ENCODE measurements around the gene MYOC.
"Not testable (repeated sequence)": the region's sequence is repeated elsewhere in the genome, so short reads cannot be mapped to it uniquely, and the experiment has no call there.

The MYOC gene

GRCh38 chr1:171606402-171606941 lies 46.0 kb downstream of the MYOC start:
- TF ChIP-seq, protein P1, sequence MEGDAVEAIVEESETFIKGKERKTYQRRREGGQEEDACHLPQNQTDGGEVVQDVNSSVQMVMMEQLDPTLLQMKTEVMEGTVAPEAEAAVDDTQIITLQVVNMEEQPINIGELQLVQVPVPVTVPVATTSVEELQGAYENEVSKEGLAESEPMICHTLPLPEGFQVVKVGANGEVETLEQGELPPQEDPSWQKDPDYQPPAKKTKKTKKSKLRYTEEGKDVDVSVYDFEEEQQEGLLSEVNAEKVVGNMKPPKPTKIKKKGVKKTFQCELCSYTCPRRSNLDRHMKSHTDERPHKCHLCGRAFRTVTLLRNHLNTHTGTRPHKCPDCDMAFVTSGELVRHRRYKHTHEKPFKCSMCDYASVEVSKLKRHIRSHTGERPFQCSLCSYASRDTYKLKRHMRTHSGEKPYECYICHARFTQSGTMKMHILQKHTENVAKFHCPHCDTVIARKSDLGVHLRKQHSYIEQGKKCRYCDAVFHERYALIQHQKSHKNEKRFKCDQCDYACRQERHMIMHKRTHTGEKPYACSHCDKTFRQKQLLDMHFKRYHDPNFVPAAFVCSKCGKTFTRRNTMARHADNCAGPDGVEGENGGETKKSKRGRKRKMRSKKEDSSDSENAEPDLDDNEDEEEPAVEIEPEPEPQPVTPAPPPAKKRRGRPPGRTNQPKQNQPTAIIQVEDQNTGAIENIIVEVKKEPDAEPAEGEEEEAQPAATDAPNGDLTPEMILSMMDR (IDR thresholded peaks at IDR 0.05; ENCODE audit: insufficient read depth, low read depth, low read length, missing control alignments), result no peak
- DNase-seq (ENCODE audit: low read depth), result no peak
- H3K4me3 ChIP-seq (ENCODE audit: low read length), result no peak overlapping the region

DNA sequence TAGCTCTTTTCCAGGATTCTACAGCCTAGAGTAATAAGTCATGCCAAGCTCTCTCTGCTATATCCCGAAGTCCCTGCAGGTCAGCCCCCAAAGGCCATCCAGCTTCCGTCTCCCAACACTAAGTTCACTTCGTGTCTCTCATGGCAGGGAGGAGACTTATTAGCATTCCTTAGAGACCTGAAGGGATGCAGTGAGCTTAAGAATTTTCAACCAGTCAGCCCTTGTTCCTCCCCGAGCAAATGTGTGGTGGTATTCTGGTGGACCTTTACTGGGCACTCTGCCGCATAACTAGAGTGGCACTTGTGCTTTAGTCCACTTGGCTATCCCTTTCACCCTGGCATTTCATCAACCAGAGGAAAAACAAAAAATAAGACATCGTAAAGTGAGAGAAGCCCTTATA lies 49.4 kb downstream of the MYOC start:
- not testable (repeated sequence) for H3K4me3 ChIP-seq (ENCODE audit: low read length); DNase-seq (ENCODE audit: low read depth)

- TF ChIP-seq, protein P1 (IDR thresholded peaks at IDR 0.05; ENCODE audit: insufficient read depth, low read depth, low read length, missing control alignments), result no peak
- no peak overlapping the region for H3K4me3 ChIP-seq (ENCODE audit: low read length)
- DNase-seq (ENCODE audit: low read depth), result no peak
These were observed 51.6 kb downstream of the MYOC start for GRCh38 chr1:171600862-171601261.

- not testable (repeated sequence) for H3K4me3 ChIP-seq (ENCODE audit: low read length); DNase-seq (ENCODE audit: low read depth)
These were observed 52.2 kb downstream of the MYOC start for GRCh38 chr1:171600310-171600709.

GRCh38 chr1:171597203-171597602 lies 55.3 kb downstream of the MYOC start:
- no peak overlapping the region for H3K4me3 ChIP-seq (ENCODE audit: low read length)
- DNase-seq (ENCODE audit: low read depth), result no peak
- TF ChIP-seq, protein P1 (IDR thresholded peaks at IDR 0.05; ENCODE audit: insufficient read depth, low read depth, low read length, missing control alignments), result no peak

DNA sequence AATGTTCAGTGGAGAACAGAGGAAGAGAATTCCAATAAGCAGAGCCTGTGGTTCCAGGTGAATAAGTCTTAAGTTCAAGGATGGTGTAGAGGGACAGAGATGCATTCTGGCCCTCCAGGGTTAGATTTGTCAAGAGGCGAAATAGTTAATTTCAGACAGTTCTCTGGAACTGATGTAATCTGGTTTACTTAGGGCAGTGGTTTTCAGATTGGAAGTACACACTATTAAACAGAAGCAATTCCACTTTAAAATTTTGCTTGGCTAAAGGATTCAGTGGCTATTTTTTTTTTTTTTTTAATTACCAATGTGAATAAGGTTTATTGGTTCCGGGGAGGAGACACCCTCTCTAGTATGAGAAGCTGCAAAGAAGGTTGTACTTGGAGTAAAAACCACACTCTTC lies 55.8 kb downstream of the MYOC start:
- H3K4me3 ChIP-seq (ENCODE audit: low read length), result no peak overlapping the region
- TF ChIP-seq, protein P1 (IDR thresholded peaks at IDR 0.05; ENCODE audit: insufficient read depth, low read depth, low read length, missing control alignments), result no peak
- no peak for DNase-seq (ENCODE audit: low read depth)

DNA sequence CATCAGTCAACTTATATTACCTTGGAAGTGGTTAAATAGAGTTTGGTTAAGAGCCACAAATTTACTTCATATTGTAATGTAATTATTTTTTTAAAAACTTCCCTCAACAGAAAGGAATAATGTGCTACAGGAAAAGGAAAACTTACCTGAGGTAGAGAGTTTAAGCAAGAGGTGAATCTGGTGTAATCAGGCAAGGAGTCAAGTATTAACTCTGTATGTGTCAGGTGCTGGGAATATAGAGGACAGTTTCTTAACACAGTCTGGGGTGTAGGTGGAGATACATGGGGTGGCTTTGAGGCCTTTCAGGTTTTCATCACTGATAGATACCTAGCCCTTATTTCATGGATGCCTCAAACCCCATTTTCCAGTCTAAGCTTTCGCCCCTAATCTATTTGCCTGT lies 56.4 kb downstream of the MYOC start:
- TF ChIP-seq, protein P1 (IDR thresholded peaks at IDR 0.05; ENCODE audit: insufficient read depth, low read depth, low read length, missing control alignments), result no peak
- DNase-seq (ENCODE audit: low read depth), result no peak
- H3K4me3 ChIP-seq (ENCODE audit: low read length), result no peak overlapping the region

GRCh38 chr1:171595324-171595723 lies 57.2 kb downstream of the MYOC start:
- no peak overlapping the region for H3K4me3 ChIP-seq (ENCODE audit: low read length)
- TF ChIP-seq, protein P1 (IDR thresholded peaks at IDR 0.05; ENCODE audit: insufficient read depth, low read depth, low read length, missing control alignments), result no peak
- peak; percentile 16 for DNase-seq (ENCODE audit: low read depth)
